Colonic mucosa (tissue), 4 donors: Measurements from ENCODE around the gene STK17B. TPM values are rescaled to one million over a fixed set of nuclear protein-coding genes. Genes with fewer than 3 reads are reported as not detected.
"Not testable (repeated sequence)": the region's sequence is repeated elsewhere in the genome, so short reads cannot be mapped to it uniquely, and the experiment has no call there.

Experiments used
- DNase-seq: peaks from one replicate; pipeline ENCODE4 v3.0.0-alpha.2; 2020
- H3K27ac ChIP-seq: fragments of 200-600 bp; one replicate; pipeline ENCODE4 v1.8.0; 2021
- H3K27me3 ChIP-seq: fragments of 200-600 bp; one replicate; pipeline ENCODE4 v1.8.0; 2021
- H3K36me3 ChIP-seq: fragments of 200-600 bp; one replicate; pipeline ENCODE4 v1.8.0; 2021
- H3K4me1 ChIP-seq: fragments of 200-600 bp; one replicate; pipeline ENCODE4 v1.8.0; 2021; ENCODE audit warnings: mild to moderate bottlenecking
- H3K4me3 ChIP-seq: fragments of 200-600 bp; one replicate; pipeline ENCODE4 v1.8.0; 2021
- H3K9ac ChIP-seq, 2 donors: one replicate each; pipeline ENCODE4 v1.7.0; 2013; ENCODE audit warnings: control low read depth in 2 of 2, low read depth in 2 of 2, low read length in 2 of 2
- H3K9me3 ChIP-seq: fragments of 200-600 bp; one replicate; pipeline ENCODE4 v1.8.0; 2021
- intact Hi-C: fragments of 100-400 bp; cut with DNase I; formaldehyde crosslinking; loops from one replicate; pipeline ENCODE4 v1.14.1; 2022
- total RNA-seq, 2 donors: library from RNA; stranded (reverse); fragmentation: NEBNext Ultra II Directional in 1 of 2; extraction: Animal tissue kit (Norgen Biotek cat#: 25700) in 1 of 2; gene quantifications; one replicate each; pipeline ENCODE4 v1.2.1, GENCODE V29; 2021
- TF ChIP-seq, protein P1 (sequence below): fragments of 200-600 bp; IDR thresholded peaks from one replicate; pipeline ENCODE4 v1.8.0; 2022; ENCODE audit warnings: antibody characterized with exemption, mild to moderate bottlenecking
- donor health status: healthy.
- donor health status: DM: no; HTN: no; CAD: no.
- donor health status: DM: no; HTN: no; CAD: no.

The STK17B gene
- total RNA-seq, 2 donors from 2014 or later, result 13.9 to 40.5 TPM

DNA sequence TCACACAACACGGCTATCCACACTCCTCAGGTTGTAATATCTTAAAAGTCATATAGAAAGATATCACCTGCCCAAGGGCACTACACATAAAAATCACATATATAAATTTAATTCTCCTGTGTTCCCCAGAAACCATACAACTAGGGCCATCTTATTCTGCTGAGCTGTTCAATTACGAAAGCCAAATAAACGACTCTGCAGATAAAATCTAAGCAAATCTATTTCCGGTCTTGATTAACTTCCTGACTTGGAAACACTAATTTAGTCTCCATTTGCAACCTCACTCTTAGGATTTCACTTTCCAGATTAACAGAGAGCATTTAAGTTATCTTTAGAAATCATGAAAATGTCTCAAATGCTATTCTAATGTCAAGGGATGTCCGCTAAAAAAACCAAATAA is 23.9 kb upstream of the STK17B start:
- Histone ChIP-seq H3K27me3 (no peaks in the 10 kb centered on the region), H3K9ac (no peak overlapping the region), H3K27ac (no peak overlapping the region), H3K36me3 (no peaks in the 10 kb centered on the region), H3K9me3 (no peaks in the 10 kb centered on the region), H3K4me1 (no peaks in the 10 kb centered on the region), H3K4me3 (no peak overlapping the region)
- TF ChIP-seq, protein P1, sequence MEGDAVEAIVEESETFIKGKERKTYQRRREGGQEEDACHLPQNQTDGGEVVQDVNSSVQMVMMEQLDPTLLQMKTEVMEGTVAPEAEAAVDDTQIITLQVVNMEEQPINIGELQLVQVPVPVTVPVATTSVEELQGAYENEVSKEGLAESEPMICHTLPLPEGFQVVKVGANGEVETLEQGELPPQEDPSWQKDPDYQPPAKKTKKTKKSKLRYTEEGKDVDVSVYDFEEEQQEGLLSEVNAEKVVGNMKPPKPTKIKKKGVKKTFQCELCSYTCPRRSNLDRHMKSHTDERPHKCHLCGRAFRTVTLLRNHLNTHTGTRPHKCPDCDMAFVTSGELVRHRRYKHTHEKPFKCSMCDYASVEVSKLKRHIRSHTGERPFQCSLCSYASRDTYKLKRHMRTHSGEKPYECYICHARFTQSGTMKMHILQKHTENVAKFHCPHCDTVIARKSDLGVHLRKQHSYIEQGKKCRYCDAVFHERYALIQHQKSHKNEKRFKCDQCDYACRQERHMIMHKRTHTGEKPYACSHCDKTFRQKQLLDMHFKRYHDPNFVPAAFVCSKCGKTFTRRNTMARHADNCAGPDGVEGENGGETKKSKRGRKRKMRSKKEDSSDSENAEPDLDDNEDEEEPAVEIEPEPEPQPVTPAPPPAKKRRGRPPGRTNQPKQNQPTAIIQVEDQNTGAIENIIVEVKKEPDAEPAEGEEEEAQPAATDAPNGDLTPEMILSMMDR, result no peak
- DNase-seq, result no peak
- intact Hi-C loops, result no loop called here

DNA sequence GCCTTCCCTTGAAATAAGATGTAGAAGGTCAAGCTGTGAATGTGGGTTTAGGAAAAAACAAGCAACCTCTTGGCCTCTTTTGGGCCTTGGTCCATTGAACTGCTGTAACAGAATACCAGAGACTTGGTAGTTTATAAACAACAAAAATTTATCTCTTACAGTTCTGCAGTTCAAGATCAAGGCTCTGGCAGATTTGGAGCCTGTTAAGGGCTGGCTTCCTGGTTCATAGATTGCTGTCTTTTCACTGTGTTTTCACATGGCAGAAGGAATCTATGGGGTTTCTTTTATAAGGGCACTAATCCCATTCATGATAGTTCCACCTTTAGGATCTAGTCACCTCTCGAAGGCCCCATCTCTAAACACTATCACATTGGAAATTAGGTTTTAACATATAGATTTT is 20.2 kb upstream of the STK17B start:
- no peak overlapping the region for H3K4me3 ChIP-seq

DNA sequence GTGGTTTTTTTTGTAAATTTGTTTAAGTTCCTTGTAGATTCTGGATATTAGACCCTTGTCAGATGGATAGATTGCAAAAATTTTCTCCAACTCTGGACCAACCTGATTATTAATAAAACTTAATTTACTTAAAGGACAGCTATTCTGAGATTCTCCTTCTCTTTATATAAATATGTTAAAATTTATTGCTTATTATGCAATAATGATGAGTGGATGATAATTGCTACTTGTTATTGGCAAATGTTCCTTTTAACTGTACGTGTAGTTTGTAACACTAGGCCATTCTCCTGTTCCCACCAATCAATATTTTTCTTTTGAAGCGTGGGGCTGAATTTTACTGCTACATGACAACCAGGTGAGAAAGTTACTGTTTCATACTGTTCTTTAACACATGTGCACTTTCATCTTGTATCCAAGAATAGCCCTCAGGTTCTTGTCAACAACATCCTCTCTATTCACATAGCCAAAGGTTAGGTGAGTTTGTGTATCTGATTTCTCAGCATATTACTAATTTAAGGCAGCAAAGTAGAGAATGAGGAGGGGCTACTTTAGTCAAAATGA is 16.6 kb upstream of the STK17B start:
- H3K9ac ChIP-seq, result no peak overlapping the region
- no peaks in the 10 kb centered on the region for H3K27me3 ChIP-seq
- no peaks in the 10 kb centered on the region for H3K4me1 ChIP-seq
- no peaks in the 10 kb centered on the region for H3K36me3 ChIP-seq
- DNase-seq, result no peak
- H3K9me3 ChIP-seq, result no peaks in the 10 kb centered on the region
- H3K4me3 ChIP-seq, result no peak overlapping the region
- TF ChIP-seq, protein P1, result no peak
- intact Hi-C loops, result no loop called here
- H3K27ac ChIP-seq, result no peak overlapping the region

More for the DNA sequence above, 20.2 kb upstream of the STK17B start:
- no peaks in the 10 kb centered on the region for H3K9me3 ChIP-seq
- no peaks in the 10 kb centered on the region for H3K27me3 ChIP-seq
- DNase-seq, result no peak
- TF ChIP-seq, protein P1, result no peak
- intact Hi-C loops, result no loop called here
- H3K4me1 ChIP-seq, result no peaks in the 10 kb centered on the region
- H3K36me3 ChIP-seq, result no peaks in the 10 kb centered on the region
- H3K27ac ChIP-seq, result no peak overlapping the region
- H3K9ac ChIP-seq, result no peak overlapping the region

DNA sequence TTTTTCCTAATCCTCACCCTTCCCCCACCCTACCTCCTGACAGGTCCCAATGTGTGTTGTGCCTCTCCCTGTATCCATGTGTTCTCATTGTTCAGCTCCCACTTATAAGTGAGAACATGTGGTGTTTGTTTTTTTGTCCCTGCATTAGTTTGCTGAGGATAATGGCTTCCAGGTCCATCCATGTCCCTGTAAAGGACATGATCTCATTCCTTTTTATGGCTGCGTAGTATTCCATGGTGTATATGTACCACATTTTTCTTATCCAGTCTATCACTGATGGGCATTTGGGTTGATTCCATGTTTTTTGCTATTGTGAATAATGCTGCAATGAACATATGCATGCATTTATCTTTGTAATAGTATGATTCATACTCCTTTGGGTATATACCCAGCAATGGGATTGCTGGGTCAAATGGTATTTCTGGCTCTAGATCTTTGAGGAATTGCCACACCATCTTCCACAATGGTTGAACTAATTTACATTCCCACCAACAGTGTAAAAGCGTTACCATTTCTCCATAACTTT is 15.9 kb upstream of the STK17B start:
- H3K4me1 ChIP-seq, DNase-seq, H3K9ac ChIP-seq, H3K4me3 ChIP-seq, H3K36me3 ChIP-seq, H3K9me3 ChIP-seq, H3K27ac ChIP-seq, intact Hi-C loops, H3K27me3 ChIP-seq: not testable (repeated sequence)

DNA sequence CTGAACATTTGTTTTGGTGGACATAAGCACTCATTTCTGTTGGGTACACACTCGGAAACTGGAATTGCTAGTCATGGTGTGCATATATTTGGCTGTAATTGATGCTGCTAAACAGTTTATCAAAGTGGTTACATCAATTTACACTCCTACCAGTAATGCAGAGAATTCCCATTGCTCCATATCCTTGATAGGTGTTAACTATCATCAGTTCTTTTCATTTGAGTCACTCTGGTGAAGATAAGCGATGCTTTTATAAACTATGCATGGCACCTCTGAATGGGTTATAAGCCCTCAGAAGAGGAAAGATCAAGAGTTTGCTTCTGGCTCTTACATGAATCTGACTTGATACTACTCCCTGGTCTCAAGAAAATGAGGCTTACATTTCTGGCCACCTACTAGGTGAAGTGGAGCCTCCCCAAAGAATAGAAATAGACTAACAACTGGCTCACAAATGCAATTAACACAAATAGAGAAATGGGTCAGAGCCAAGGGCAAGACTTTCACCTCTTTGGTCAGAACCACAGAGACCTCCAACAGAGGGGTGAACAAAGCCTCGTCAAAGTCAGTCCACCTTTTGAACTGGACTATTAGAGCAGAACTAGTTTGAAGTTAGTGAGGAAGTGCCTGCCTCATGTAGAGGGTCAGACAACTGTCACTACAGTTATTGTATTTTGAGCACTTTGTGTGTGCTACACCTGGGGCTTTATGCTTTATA is 15.0 kb upstream of the STK17B start:
- Histone ChIP-seq H3K27ac (no peak overlapping the region), H3K4me1 (no peaks in the 10 kb centered on the region), H3K27me3 (no peaks in the 10 kb centered on the region), H3K36me3 (no peaks in the 10 kb centered on the region), H3K9me3 (no peaks in the 10 kb centered on the region), H3K9ac (no peak overlapping the region), H3K4me3 (no peak overlapping the region)
- intact Hi-C loops, result no loop called here
- TF ChIP-seq, protein P1, result no peak
- DNase-seq, result no peak

DNA sequence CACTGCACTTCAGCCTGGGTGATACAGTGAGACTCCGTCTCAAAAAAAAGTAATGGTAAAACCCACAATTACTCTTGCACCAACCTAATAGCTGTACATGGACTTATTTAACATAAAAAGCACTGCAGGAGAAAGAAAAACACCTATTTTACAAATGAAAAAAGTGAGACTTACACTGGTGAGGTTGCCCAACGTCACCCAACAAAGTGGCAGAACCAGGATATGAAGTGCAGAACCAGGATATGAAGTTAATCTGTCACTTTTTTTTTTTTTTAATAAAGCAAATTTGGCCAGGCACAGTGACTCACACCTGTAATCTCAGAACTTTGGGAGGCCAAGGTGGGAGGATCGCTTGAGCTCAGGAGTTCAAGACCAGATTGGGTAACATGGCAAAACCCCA is 13.5 kb upstream of the STK17B start:
- Histone ChIP-seq H3K9me3 (no peaks in the 10 kb centered on the region), H3K9ac (no peak overlapping the region), H3K27me3 (no peaks in the 10 kb centered on the region), H3K4me3 (no peak overlapping the region), H3K4me1 (no peaks in the 10 kb centered on the region), H3K27ac (no peak overlapping the region), H3K36me3 (no peaks in the 10 kb centered on the region)
- DNase-seq, result no peak
- intact Hi-C loops, result no loop called here
- TF ChIP-seq, protein P1, result no peak
